RWPE2 (cell line): Measurements from ENCODE around the gene SLC9B1.
A peak's percentile ranks its signal among the peaks of the same experiment; 100 is the strongest.

Experiments
- ATAC-seq: fragments of 200-7000 bp; cut with Tn5 transposase; 3 replicates; pipeline ENCODE4 v1.9.1; 2021; ENCODE audit warnings: low read depth
- DNase-seq: peaks from one replicate; pipeline ENCODE4 v3.0.0-alpha.2; 2020; ENCODE audit warnings: low spot score
- H3K27ac ChIP-seq: fragments of 450-650 bp; 2 replicates; pipeline ENCODE4 v1.5.1; 2017; ENCODE audit warnings: mild to moderate bottlenecking; ENCODE audit not compliant: poor library complexity, severe bottlenecking
- H3K27me3 ChIP-seq: fragments of 250-450 bp; sonication (Bioruptor Pico); 2 replicates; pipeline ENCODE4 v1.5.1; 2021; ENCODE audit warnings: mild to moderate bottlenecking, moderate library complexity; ENCODE audit not compliant: insufficient read depth, poor library complexity, severe bottlenecking
- H3K36me3 ChIP-seq: fragments of 250-450 bp; sonication (Bioruptor Pico); 2 replicates; pipeline ENCODE4 v1.5.1; 2020; ENCODE audit warnings: low read depth, mild to moderate bottlenecking, moderate library complexity
- H3K4me1 ChIP-seq: fragments of 250-450 bp; sonication (Bioruptor Pico); 2 replicates; pipeline ENCODE4 v1.5.1; 2021; ENCODE audit warnings: mild to moderate bottlenecking, moderate library complexity; ENCODE audit not compliant: insufficient read depth, poor library complexity, severe bottlenecking
- H3K4me3 ChIP-seq: fragments of 250-450 bp; sonication (Bioruptor Pico); 2 replicates; pipeline ENCODE4 v1.5.1; 2021; ENCODE audit warnings: mild to moderate bottlenecking, moderate library complexity; ENCODE audit not compliant: severe bottlenecking
- H3K9me3 ChIP-seq: fragments of 250-450 bp; sonication (Bioruptor Pico); 2 replicates; pipeline ENCODE4 v1.5.1; 2021; ENCODE audit warnings: mild to moderate bottlenecking, moderate library complexity; ENCODE audit not compliant: severe bottlenecking
- TF ChIP-seq, protein P1 (sequence below): fragments of 450-650 bp; IDR thresholded peaks from one replicate; pipeline ENCODE4 v1.5.1; 2017; ENCODE audit warnings: mild to moderate bottlenecking, moderate library complexity; ENCODE audit not compliant: poor library complexity, severe bottlenecking

Gene SLC9B1

DNA sequence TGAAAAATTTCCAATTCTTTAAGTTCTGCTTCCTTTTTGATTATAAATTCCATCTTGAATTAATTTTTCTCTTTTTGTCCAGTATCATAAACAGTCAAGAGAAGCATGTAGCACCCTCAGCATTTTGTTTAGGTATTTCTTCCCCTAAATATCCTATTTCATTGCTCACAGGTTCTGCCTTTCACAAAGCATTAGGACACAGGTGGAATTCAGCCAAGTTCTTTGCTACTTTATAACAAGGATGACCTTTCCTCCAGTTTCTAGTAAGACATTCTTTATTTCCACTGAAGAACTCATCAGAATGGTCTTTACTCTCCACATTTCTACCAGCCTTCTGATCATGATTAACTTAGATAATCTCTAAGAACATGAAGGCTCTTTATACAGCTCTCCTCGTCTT is 7.4 kb downstream of the SLC9B1 start:
- Histone ChIP-seq H3K4me3 (no peak overlapping the region), H3K9me3 (no peaks in the 10 kb centered on the region), H3K36me3 (no peaks in the 10 kb centered on the region), H3K27me3 (no peaks in the 10 kb centered on the region), H3K27ac (peak overlapping the region; percentile 21), H3K4me1 (peaks cover 14% of the 10 kb centered on the region)
- DNase-seq (no peak), ATAC-seq (peak; percentile 42)
- TF ChIP-seq, protein P1, sequence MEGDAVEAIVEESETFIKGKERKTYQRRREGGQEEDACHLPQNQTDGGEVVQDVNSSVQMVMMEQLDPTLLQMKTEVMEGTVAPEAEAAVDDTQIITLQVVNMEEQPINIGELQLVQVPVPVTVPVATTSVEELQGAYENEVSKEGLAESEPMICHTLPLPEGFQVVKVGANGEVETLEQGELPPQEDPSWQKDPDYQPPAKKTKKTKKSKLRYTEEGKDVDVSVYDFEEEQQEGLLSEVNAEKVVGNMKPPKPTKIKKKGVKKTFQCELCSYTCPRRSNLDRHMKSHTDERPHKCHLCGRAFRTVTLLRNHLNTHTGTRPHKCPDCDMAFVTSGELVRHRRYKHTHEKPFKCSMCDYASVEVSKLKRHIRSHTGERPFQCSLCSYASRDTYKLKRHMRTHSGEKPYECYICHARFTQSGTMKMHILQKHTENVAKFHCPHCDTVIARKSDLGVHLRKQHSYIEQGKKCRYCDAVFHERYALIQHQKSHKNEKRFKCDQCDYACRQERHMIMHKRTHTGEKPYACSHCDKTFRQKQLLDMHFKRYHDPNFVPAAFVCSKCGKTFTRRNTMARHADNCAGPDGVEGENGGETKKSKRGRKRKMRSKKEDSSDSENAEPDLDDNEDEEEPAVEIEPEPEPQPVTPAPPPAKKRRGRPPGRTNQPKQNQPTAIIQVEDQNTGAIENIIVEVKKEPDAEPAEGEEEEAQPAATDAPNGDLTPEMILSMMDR: no peak

DNA sequence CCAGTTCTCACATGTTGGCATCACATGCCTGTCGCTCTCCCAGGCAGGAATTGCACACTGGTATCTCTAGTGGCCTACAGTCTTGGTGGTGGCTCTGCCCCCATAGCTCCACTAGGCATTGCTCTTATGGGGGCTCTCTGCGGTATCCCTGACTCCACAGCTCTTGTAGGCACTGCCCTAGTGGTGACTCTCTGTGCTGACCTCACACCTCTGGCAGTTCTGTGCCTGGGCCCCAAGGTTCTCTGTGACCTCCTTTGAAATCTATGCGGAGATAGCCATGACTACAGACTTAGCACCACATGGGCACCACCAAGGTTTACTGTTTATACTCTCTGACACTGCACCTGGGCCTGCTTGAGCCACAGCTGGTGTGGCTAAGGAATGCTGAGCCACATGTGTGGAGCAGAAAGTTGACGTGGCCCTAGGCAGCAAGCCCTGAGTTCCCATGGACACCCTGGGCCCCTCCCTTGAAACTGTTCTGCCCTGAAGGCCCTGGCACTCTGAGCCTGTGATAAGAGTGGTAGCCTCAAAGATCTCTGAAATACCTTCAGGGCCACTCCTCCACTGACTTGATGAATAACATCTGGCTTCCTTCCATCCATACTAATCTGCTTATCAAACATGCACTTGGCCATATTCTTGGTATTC is 8.0 kb downstream of the SLC9B1 start:
- ATAC-seq (peak; percentile 82), DNase-seq (peak; percentile 66)
- no peaks in the 10 kb centered on the region for H3K36me3 ChIP-seq
- peaks cover 14% of the 10 kb centered on the region for H3K4me1 ChIP-seq
- H3K9me3 ChIP-seq: no peaks in the 10 kb centered on the region
- no peaks in the 10 kb centered on the region for H3K27me3 ChIP-seq
- TF ChIP-seq, protein P1: no peak
- no peak overlapping the region for H3K4me3 ChIP-seq
- peak overlapping the region; percentile 21 for H3K27ac ChIP-seq

DNA sequence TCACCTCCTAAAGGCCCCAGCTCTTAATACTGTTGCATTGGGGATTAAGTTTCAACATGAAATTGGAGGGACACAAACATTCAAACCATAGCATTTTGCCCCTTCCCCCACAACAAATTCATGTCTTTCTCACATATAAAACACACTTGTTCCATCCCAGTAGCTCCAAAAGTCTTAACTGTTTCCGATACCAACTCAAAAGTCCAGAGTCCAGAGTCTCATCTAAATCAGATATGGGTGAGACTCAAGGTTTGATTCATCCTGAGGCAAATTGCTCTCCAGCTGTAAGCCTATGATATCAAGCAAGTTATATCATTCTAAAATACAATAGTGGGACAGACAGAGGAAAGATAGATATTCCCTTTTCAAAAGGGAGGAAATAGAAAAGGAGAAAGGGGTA is 8.7 kb downstream of the SLC9B1 start:
- TF ChIP-seq, protein P1: no peak
- Histone ChIP-seq H3K27ac (no peak overlapping the region), H3K4me1 (peaks cover 14% of the 10 kb centered on the region), H3K36me3 (no peaks in the 10 kb centered on the region), H3K27me3 (no peaks in the 10 kb centered on the region), H3K4me3 (no peak overlapping the region), H3K9me3 (no peaks in the 10 kb centered on the region)
- ATAC-seq (no peak), DNase-seq (no peak)

DNA sequence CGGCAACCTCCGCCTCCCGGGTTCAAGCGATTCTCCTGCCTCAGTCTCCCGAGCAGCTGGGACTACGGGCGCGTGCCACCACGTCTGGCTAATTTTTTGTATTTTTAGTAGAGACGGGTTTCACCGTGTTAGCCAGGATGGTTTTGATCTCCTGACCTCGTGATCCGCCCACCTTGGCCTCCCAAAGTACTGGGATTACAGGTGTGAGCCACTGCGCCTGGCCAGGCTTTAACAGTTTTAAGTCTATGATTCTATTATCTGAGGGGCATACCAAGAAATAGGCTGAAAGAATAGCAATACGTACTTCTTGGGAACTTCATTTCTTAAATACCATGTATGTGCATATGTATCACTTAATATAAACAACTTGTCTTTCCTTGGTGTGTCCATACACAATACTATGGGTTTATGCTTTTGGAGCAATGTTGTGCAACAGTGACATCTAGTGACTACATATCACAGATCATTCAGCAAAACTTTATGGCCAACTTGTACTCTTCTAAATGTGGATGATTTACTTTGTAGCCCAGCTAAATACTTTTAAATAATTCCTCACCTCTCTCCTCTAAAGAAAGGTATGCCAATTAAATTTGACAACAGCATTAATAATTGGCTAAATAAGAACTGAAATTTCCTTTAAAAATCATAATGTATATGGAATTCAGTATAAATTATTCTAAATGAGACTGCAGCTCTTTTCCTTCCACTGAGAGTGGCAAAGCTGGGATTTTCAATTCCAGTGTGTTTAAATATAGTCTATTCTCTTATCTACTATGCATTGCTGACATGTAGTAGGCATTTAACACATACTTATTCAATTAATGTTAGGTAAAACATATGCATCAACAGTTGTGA is 10.4 kb downstream of the SLC9B1 start:
- Histone ChIP-seq H3K9me3 (no peaks in the 10 kb centered on the region), H3K27me3 (no peaks in the 10 kb centered on the region), H3K4me3 (no peak overlapping the region), H3K36me3 (no peaks in the 10 kb centered on the region), H3K4me1 (peaks cover 14% of the 10 kb centered on the region), H3K27ac (no peak overlapping the region)
- ATAC-seq (peak; percentile 77), DNase-seq (no peak)
- TF ChIP-seq, protein P1: peak; percentile 90
